SK-N-MC (cell line): ENCODE data around the gene DNAH9.

ENCODE experiments used
- FOXP2 ChIP-seq: optimal IDR thresholded peaks from 2 replicates; pipeline ENCODE3; 2011; ENCODE audit warnings: mild to moderate bottlenecking, moderate library complexity; ENCODE audit not compliant: insufficient read depth; ENCODE audit errors: extremely low read length, control extremely low read depth
- POLR2AphosphoS5 ChIP-seq: IDR thresholded peaks from 2 replicates; pipeline ENCODE4 v1.6.1; 2012; ENCODE audit warnings: mild to moderate bottlenecking, low read depth, low read length, borderline replicate concordance

DNA sequence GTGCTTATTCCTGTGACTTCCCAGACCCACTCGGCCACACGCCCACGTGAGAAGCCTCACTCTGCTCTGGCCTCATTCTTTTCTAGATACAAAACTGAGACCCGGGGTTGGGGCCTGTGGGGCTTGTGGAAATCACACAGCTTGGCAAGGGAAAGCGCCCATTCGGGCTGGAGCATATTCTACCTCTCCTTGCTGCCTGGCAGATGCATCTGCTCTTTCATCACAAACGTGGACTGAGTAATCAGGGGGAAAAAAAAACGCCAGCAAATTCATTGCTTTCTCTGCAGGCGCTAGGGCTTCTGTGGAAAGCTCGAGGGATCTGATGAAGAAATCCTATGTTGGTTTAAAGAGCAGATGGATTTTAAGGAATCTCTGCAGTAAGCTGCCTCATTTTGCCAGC lies 44.4 kb downstream of the DNAH9 start:
- no peak for TF ChIP-seq FOXP2
- TF ChIP-seq POLR2AphosphoS5, result no peak
